SK-N-SH treated with all-trans-retinoic acid at 6 μM for 48 hours (cell line): ENCODE data around the gene SMAD3.

Experiments
- ARNTL ChIP-seq: fragments of 450-650 bp; formaldehyde crosslinking; IDR thresholded peaks from 2 replicates; pipeline ENCODE4 v1.5.0; 2020; ENCODE audit warnings: low read depth, mild to moderate bottlenecking, moderate library complexity, borderline replicate concordance
- ESRRG ChIP-seq: fragments of 250-450 bp; sonication (Bioruptor Pico); IDR thresholded peaks from 2 replicates; pipeline ENCODE4 v1.6.1; 2021; ENCODE audit warnings: mild to moderate bottlenecking
- OSR1 ChIP-seq: fragments of 250-450 bp; sonication (Bioruptor Pico); IDR thresholded peaks from 2 replicates; pipeline ENCODE4 v1.8.0; 2022; ENCODE audit warnings: moderate library complexity, mild to moderate bottlenecking, inconsistent platforms
- PPARA ChIP-seq: fragments of 250-450 bp; sonication (Bioruptor Pico); IDR thresholded peaks from 2 replicates; pipeline ENCODE4 v1.5.0; 2020; ENCODE audit warnings: mild to moderate bottlenecking, borderline replicate concordance
- ZC3H10 ChIP-seq: fragments of 250-450 bp; sonication (Bioruptor Pico); IDR thresholded peaks from 2 replicates; pipeline ENCODE4 v1.5.1; 2021; ENCODE audit warnings: mild to moderate bottlenecking, moderate library complexity
- ZFP30 ChIP-seq: fragments of 450-650 bp; formaldehyde crosslinking; IDR thresholded peaks from 2 replicates; pipeline ENCODE4 v1.5.0; 2022; ENCODE audit warnings: mild to moderate bottlenecking, moderate library complexity
- TF ChIP-seq, protein P1 (sequence below): fragments of 250-450 bp; sonication (Bioruptor Pico); IDR thresholded peaks from 2 replicates; pipeline ENCODE4 v1.8.0; 2021; ENCODE audit warnings: low read depth, mild to moderate bottlenecking, moderate library complexity, borderline replicate concordance
- TF ChIP-seq, protein P2 (sequence below): fragments of 250-450 bp; sonication (Bioruptor Pico); IDR thresholded peaks from 2 replicates; pipeline ENCODE4 v1.8.0; 2020; ENCODE audit warnings: mild to moderate bottlenecking, moderate library complexity, borderline replicate concordance

DNA sequence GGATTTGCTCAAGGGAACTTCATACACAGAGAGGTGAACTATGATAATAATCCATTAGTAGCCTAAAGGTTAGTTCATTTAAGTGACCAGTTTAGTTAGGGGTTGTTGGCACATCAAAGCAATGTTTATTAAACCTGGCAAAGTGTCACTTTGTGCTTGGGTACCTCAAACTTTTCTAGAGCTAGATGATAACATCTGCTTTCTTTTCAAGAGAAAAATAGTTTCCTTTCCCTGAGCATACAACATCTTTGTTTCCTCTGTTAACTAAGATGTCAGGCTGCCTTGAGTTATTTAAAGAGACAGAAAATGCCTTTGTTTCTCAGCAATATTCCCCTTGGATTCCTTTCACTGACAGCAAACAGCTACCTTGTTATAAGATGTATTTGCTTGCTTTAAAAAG lies 26.7 kb upstream of the SMAD3 start:
- TF ChIP-seq, protein P1, sequence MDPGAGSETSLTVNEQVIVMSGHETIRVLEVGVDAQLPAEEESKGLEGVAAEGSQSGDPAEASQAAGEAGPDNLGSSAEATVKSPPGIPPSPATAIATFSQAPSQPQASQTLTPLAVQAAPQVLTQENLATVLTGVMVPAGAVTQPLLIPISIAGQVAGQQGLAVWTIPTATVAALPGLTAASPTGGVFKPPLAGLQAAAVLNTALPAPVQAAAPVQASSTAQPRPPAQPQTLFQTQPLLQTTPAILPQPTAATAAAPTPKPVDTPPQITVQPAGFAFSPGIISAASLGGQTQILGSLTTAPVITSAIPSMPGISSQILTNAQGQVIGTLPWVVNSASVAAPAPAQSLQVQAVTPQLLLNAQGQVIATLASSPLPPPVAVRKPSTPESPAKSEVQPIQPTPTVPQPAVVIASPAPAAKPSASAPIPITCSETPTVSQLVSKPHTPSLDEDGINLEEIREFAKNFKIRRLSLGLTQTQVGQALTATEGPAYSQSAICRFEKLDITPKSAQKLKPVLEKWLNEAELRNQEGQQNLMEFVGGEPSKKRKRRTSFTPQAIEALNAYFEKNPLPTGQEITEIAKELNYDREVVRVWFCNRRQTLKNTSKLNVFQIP (CRISPR knock-in tag) = no peak
- TF ChIP-seq ZFP30 (CRISPR knock-in tag) (no peak), PPARA (CRISPR knock-in tag) (no peak), OSR1 (CRISPR knock-in tag) (no peak), ESRRG (no peak), ZC3H10 (CRISPR knock-in tag) (no peak), ARNTL (CRISPR knock-in tag) (no peak)
- TF ChIP-seq, protein P2, sequence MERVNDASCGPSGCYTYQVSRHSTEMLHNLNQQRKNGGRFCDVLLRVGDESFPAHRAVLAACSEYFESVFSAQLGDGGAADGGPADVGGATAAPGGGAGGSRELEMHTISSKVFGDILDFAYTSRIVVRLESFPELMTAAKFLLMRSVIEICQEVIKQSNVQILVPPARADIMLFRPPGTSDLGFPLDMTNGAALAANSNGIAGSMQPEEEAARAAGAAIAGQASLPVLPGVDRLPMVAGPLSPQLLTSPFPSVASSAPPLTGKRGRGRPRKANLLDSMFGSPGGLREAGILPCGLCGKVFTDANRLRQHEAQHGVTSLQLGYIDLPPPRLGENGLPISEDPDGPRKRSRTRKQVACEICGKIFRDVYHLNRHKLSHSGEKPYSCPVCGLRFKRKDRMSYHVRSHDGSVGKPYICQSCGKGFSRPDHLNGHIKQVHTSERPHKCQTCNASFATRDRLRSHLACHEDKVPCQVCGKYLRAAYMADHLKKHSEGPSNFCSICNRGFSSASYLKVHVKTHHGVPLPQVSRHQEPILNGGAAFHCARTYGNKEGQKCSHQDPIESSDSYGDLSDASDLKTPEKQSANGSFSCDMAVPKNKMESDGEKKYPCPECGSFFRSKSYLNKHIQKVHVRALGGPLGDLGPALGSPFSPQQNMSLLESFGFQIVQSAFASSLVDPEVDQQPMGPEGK (CRISPR knock-in tag) = no peak
